ENCODE results near the gene TTN.

Gene TTN

GRCh38 chr2:178819147-178819875, 12.1 kb upstream of the TTN start:
- FAIRE-seq (peak; percentile 12), DNase-seq (ENCODE audit: extremely low spot score, insufficient read length, low read depth) (no peak)

GRCh38 chr2:178811901-178812300, 4.7 kb upstream of the TTN start:
- no peak for DNase-seq (ENCODE audit: extremely low spot score, insufficient read length, low read depth)
- FAIRE-seq, result no peak

- no peak for FAIRE-seq
- DNase-seq (ENCODE audit: extremely low spot score, insufficient read length, low read depth), result no peak
Observed at GRCh38 chr2:178811045-178811444, 3.8 kb upstream of the TTN start.

- FAIRE-seq (peak; percentile 21), DNase-seq (ENCODE audit: extremely low spot score, insufficient read length, low read depth) (no peak)
Observed at GRCh38 chr2:178810422-178810821, 3.2 kb upstream of the TTN start.

GRCh38 chr2:178806543-178806942, 680 bp downstream of the TTN start:
- DNase-seq (ENCODE audit: extremely low spot score, insufficient read length, low read depth) (no peak), FAIRE-seq (no peak)

GRCh38 chr2:178805457-178805856, 1.8 kb downstream of the TTN start:
- DNase-seq (ENCODE audit: extremely low spot score, insufficient read length, low read depth) (no peak), FAIRE-seq (no peak)

GRCh38 chr2:178804791-178805190, 2.4 kb downstream of the TTN start:
- no peak for DNase-seq (ENCODE audit: extremely low spot score, insufficient read length, low read depth)
- FAIRE-seq, result no peak

GRCh38 chr2:178800510-178800909, 6.7 kb downstream of the TTN start:
- no peak for FAIRE-seq
- DNase-seq (ENCODE audit: extremely low spot score, insufficient read length, low read depth), result no peak

GRCh38 chr2:178799305-178799704, 7.9 kb downstream of the TTN start:
- DNase-seq (ENCODE audit: extremely low spot score, insufficient read length, low read depth) (no peak), FAIRE-seq (no peak)

GRCh38 chr2:178796079-178796677, 11.0 kb downstream of the TTN start:
- no peak for DNase-seq (ENCODE audit: extremely low spot score, insufficient read length, low read depth)

GRCh38 chr2:178787934-178788333, 19.3 kb downstream of the TTN start:
- DNase-seq (ENCODE audit: extremely low spot score, insufficient read length, low read depth) (no peak), FAIRE-seq (no peak)

More at GRCh38 chr2:178796079-178796677, 11.0 kb downstream of the TTN start:
- peak; percentile 60 for FAIRE-seq

- FAIRE-seq, result no peak
- no peak for DNase-seq (ENCODE audit: extremely low spot score, insufficient read length, low read depth)
Observed at GRCh38 chr2:178787155-178787554, 20.1 kb downstream of the TTN start.

- FAIRE-seq, result no peak
- no peak for DNase-seq (ENCODE audit: extremely low spot score, insufficient read length, low read depth)
Observed at GRCh38 chr2:178783889-178784288, 23.3 kb downstream of the TTN start.

GRCh38 chr2:178782236-178782635, 25.0 kb downstream of the TTN start:
- FAIRE-seq, result peak; percentile 21

GRCh38 chr2:178777577-178777976, 29.6 kb downstream of the TTN start:
- DNase-seq (ENCODE audit: extremely low spot score, insufficient read length, low read depth) (no peak), FAIRE-seq (no peak)

More at GRCh38 chr2:178782236-178782635, 25.0 kb downstream of the TTN start:
- DNase-seq (ENCODE audit: extremely low spot score, insufficient read length, low read depth), result no peak

GRCh38 chr2:178776751-178777150, 30.5 kb downstream of the TTN start:
- no peak for FAIRE-seq
- DNase-seq (ENCODE audit: extremely low spot score, insufficient read length, low read depth), result no peak

- FAIRE-seq (no peak), DNase-seq (ENCODE audit: extremely low spot score, insufficient read length, low read depth) (no peak)
Observed at GRCh38 chr2:178775975-178776374, 31.2 kb downstream of the TTN start.

- no peak for FAIRE-seq
- DNase-seq (ENCODE audit: extremely low spot score, insufficient read length, low read depth), result no peak
Observed at GRCh38 chr2:178770518-178770917, 36.7 kb downstream of the TTN start.

GRCh38 chr2:178767094-178768060, 39.8 kb downstream of the TTN start:
- FAIRE-seq (no peak), DNase-seq (ENCODE audit: extremely low spot score, insufficient read length, low read depth) (no peak)

- FAIRE-seq (no peak), DNase-seq (ENCODE audit: extremely low spot score, insufficient read length, low read depth) (no peak)
Observed at GRCh38 chr2:178764097-178764496, 43.1 kb downstream of the TTN start.

Data from GM18507 (cell line).